Inflammatory macrophage treated with lipopolysaccharide for 1 hour (primary cell): ENCODE results near the gene CCL25.
"Not testable (repeated sequence)": the region's sequence is repeated elsewhere in the genome, so short reads cannot be mapped to it uniquely, and the experiment has no call there.

Experiments
- DNase-seq, 2 donors: peaks; one replicate each; pipeline ENCODE4 v3.0.0-alpha.2; 2020 to 2022

CCL25 gene

GRCh38 chr19:8052464-8052859 lies at the start of gene CCL25:
CCL25 (plus strand) TSS chr19:8052760; CDS start chr19:8053050, 290 bp downstream.
- DNase-seq, result no peak

DNA sequence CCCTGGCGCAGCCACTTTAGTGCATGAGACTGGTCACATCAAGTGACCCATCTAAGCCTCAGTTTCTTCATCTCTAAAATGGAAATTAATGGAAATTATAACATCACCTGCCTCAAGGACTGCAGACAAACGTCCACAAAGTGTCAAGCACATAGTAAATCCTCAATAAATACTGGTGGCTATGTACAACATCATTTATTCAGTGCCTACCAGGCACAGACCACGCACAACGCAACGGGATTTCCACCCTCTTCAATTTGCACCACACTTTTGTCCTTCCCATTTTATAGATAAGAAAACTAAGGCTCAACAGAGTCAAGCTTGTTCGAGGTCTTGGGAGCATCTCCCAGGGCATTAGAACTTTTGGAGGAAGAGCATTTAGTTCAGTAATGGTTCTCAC lies 48.6 kb upstream of the CCL25 start:
- DNase-seq, result no peak

DNA sequence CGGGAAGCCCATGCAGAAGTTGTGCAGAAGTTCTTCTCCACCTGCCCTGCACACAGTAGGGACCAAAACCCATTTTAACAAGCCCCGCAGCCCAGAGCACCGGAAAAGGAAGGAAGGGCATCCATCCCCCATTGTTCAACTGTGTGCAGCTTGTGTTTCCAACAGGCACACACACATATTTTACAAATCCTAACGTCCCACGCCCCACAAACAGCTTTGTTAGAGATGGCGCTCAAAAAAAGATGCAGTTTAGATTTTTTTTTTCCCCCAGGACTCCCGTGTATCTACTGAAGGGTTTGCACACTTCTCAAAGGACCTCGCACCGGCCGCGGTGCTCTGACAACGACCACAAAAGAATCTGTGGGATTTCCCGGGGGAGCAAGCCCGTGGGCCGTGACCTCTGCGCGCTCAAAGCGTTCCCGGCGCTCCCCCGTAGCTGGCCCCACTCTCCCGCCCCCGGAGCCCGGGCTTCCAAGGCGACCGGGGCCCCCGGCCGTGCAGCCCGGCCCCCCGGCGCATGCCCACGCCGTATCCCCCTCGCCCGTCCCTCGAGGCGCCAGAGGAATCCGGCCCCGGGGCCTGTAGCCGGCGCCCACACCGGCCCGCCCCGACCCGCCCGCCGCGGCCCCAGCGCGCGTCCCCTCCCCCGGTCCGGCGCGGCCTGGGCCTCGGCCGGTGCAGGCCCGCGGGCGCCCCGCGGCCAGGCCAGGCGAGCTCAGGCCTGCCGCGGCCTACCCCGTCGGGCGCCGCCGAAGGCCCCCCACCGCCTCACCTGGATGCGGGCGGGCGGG lies 47.6 kb upstream of the CCL25 start:
- peak; percentile 21 to 30 for DNase-seq

DNA sequence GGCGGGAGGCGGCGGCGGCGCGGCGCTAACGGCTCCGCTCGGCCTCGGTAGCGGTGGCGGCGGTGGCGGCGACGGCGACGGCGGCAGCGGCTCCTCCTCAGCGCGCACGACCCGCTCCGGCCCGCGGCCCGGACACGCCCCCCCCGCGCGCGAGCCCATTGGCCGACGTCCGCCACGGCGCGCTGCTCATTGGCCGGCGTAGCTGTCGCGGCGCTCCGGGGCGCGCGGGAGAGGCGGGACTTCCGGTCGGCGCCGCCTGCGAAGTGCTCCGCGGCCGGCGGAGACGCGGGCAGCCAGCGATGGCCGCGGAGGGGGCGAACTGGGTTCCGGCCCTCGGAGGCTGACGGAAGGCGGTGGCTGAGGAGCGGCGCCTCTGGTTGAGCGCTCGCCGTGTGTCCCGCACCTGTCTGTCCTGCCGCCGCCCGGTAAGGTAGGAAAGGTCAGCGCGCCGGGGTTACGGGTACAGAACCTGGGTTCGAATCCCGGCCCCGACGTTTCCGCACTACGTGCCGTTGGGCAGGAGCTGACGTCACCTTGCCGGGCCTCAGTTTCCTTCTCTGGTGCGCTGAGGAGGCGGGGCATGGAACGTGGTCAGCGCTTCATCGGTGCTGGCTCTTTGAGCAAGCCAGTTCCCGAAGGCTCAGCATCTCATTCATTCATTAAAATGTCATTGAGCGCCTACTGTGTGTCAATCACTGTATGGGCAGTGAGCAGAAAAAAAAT lies 46.9 kb upstream of the CCL25 start, which contains the start of gene ELAVL1:
TSS of gene ELAVL1 (minus strand) at position 108 of the 723 bp plus-strand sequence. CDS start 13,826 bp downstream, outside the sequence.
- peak; percentile 88 to 93 for DNase-seq

- peak; percentile 38 for DNase-seq
Measured at GRCh38 chr19:8017808-8018207, 34.8 kb upstream of the CCL25 start.

GRCh38 chr19:8020681-8021080 lies 31.9 kb upstream of the CCL25 start:
- no peak for DNase-seq

GRCh38 chr19:8021374-8021773 lies 31.2 kb upstream of the CCL25 start:
- no peak for DNase-seq

- DNase-seq, result no peak
Measured at GRCh38 chr19:8022275-8022674, 30.3 kb upstream of the CCL25 start.

- DNase-seq, result no peak
Measured at GRCh38 chr19:8023371-8023770, 29.2 kb upstream of the CCL25 start.

DNA sequence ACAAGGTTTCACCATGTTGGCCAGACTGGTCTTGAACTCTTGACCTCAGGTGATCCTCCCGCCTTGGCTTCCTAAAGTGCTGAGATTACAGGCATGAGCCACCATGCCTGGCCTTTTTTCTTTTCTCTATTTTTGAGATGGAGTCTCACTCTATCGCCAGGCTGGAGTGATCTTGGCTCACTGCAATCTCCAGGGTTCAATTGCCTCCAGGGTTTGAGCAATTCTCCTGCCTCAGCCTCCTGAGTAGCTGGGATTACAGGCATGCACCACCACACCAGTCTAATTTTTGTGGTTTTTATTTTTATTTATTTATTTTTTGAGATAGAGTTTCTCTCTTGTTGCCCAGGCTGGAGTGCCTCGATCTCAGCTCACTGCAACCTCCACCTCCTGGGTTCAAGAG lies 28.3 kb upstream of the CCL25 start:
- not testable (repeated sequence) for DNase-seq

DNA sequence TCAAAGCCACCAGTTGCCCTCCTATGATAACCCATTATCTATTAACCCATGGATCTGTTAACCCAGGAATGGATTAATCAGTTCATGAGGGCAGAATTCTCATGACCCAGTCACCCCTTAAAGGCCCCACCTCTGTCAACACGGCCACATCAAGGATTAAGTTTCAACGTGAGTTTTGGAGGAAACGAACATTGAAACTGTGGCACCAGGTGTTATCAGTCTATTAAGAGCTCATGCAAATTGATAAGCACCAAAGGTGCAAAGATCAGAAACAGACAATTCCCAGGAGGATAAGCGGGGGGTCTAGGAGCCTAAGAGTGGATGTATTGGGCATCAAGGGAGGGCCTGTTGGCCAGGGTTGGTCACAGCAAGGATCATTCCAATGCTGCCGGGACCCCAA lies 27.2 kb upstream of the CCL25 start:
- no peak for DNase-seq

DNA sequence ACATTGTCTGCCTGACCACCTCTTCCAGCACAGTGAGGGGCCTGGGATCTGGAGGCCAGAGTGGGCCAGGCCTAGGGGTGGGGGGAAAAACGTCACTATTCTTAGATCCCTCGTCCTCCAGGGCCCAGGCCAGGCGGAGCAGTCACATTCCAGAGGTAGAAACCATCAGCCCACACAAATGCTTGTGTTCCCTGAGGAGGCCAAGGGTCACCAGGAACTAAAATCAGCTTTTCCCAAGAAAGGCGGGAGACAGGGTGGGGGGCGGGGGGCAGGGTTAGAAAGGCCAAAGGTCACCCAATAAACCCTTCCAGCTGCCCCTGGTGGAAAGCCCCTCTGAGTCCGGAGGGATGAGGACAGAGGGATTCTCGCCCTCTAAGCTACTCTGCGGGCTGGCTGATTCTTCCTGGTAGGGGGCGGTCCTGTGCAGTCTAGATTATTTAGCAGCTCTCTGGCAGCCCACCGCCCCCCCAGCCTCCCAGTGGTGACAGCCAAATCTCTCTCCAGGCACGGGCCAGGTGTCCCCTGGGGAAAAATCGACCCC lies 23.5 kb upstream of the CCL25 start:
- DNase-seq, result no peak

- DNase-seq, result no peak
Measured at GRCh38 chr19:8030960-8031359, 21.6 kb upstream of the CCL25 start.

DNA sequence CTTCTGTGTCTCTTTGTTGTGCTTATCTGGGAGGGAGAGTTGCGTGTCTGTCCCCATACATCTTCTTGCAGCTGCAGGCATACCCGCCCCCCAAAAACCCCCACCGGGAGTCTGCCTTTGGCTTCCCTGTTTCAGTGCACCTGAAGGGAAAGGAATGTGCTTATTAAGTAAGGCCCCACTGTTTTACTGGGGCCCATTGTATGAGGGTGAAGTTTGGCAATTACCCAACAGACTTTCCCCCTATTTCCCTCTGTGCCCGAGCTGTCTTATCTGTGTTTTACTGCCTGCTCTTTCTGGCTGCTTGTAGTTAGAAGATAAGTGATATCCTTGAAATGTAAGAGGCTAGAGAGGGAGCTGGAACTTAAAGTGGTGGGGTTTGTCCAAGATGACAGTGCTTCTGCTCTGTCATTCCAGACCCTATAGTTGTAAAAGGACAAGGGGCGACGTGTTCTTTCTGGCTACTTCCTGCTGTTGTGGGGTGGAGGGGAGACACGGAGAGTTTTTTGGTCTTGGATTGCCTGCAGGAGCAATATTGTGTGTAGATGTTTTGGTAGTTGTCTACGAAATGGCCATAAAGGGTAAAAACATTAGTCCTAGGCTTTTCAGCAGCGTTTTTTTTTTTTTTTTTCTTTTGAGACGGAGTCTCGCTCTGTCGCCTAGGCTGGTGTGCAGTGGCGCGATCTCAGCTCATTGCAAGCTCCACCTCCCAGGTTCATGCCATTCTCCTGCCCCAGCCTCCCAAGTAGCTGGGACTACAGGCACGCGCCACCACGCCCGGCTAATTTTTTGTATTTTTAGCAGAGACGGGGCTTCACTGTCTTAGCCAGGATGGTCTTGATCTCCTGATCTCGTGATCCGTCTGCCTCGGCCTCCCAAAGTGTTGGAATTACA lies 19.0 kb upstream of the CCL25 start:
- not testable (repeated sequence) for DNase-seq

DNA sequence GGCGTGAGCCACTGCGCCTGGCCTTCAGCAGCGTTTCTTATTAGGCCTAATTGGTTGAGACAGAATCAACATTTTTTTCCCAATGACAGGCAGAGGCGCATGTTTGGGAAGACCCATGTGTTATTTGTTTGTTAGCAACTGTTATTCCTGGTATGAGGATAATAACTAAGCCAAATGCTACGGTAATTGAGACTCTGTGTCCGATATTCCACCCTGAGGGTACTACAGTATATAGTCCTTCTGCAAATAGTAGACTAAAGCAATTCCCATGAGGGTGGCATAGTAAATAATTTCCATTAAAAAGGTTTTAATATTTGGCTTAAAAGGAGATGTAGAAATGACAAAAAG lies 18.4 kb upstream of the CCL25 start:
- DNase-seq, result no peak

GRCh38 chr19:8036434-8037099 lies 16.0 kb upstream of the CCL25 start:
- DNase-seq, result no peak

GRCh38 chr19:8038815-8039214 lies 13.7 kb upstream of the CCL25 start:
- DNase-seq, result no peak

- no peak for DNase-seq
Measured at GRCh38 chr19:8039231-8039630, 13.3 kb upstream of the CCL25 start.

GRCh38 chr19:8041531-8041931 lies 11.0 kb upstream of the CCL25 start:
- DNase-seq, result peak in 1 of 2 donors; percentile 49

DNA sequence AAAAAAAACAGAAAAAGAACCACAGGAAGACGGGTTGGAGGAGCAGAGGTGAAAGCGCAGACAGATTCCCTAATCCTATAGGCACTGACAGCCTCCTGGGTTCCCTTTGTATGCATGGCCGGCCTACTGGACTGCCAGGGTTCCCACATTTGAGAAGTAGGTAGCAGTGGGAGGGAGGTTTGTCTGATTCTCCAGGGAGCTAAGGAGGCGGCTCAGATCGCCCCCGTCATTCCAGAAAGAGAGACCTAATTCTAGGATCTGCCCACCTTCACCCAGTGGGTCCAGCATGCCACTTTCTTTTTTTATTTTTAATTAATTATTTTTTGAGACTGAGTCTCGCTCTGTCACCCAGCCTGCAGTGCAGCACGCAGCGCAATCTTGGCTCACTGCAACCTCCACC lies 9.7 kb upstream of the CCL25 start:
- no peak for DNase-seq

GRCh38 chr19:8044018-8044417 lies 8.5 kb upstream of the CCL25 start:
- peak in 1 of 2 donors; percentile 24 for DNase-seq

- DNase-seq, result no peak
Measured at GRCh38 chr19:8045872-8046568, 6.5 kb upstream of the CCL25 start.
